A549 treated with Mapracorat at 1 μM for 4 hours (cell line): ENCODE results near the gene SHE. TPM values are rescaled to one million over a fixed set of nuclear protein-coding genes. Genes with fewer than 3 reads are reported as not detected.

Experiments
- total RNA-seq: library from RNA; stranded (reverse); fragments of 200-300 nt; extraction: Qiagen RNA extraction; gene quantifications from 5 replicates; pipeline ENCODE4 v1.2.3, GENCODE V29; 2022

Gene SHE
- total RNA-seq, result 0.07 to 0.13 TPM (median 0.10 TPM) in 5 replicates

DNA sequence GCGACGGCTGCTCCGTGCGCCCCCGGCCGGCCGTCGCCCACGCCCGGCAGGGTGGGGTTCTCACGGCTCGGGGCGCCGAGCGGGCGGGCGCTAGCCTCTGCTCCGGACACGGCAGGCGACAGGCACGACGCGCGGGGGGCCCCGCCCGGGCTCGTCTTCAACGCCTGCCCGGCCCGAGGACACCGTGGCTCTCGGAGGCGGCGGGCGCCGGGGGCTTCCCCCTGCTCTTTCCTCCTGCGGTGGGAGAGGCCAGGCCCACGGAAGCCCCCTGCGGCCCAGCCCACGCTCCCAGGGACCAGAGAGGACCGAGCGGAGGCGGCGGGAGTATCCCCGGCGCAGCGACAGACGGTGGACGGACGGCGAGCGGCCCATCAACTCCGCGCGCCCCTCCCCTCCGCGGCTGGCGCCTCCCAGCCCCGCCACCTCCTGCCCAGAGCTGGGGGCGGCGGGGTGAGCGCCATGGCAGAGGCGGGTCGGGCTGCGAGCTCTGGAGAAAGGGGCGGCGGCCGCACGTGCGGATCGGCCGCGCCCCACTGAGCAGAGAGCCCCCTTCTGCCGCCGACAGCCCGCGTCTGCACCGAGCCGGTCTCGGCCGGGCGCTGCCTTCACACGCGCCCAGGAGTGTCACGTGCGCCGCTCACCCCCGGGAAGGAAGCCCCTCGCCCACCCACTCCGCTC is at the start of gene SHE, which contains the start of gene TDRD10:
Gene SHE, minus strand, starts transcription at position 347 of the 678 bp plus-strand sequence. CDS start 386 bp downstream, outside the sequence.
Gene TDRD10, plus strand, starts transcription at position 154 of the 678 bp plus-strand sequence. CDS start 4,685 bp downstream, outside the sequence.

Other genes starting within 250 kb of the SHE start
- gene HAX1, start 229.8 kb downstream of the SHE start, total RNA-seq, result 83.0 to 101 TPM (median 95.0 TPM) in 5 replicates
- not detected in 5 replicates for gene AQP10, start 181.3 kb downstream of the SHE start, total RNA-seq
- gene ATP8B2, start 176.9 kb downstream of the SHE start, total RNA-seq, result 27.1 to 41.8 TPM (median 38.1 TPM) in 5 replicates
- 22.0 to 30.9 TPM (median 27.2 TPM) in 5 replicates for gene IL6R, start 97.1 kb downstream of the SHE start, total RNA-seq
- gene TDRD10, start 193 bp downstream of the SHE start, total RNA-seq, result 0.23 TPM in 1 of 5 replicates, not detected in the others
- 54.0 to 76.5 TPM (median 64.0 TPM) in 5 replicates for gene UBE2Q1, start 56.2 kb upstream of the SHE start, total RNA-seq
- 0.30 to 0.48 TPM (median 0.43 TPM) in 5 replicates for gene CHRNB2, start 65.4 kb upstream of the SHE start, total RNA-seq
- gene ADAR, start 105.8 kb upstream of the SHE start, total RNA-seq, result 65.4 to 75.7 TPM (median 73.5 TPM) in 5 replicates